Measurements from ENCODE around the gene SEC63.

GRCh38 chr6:108005961-108006360 lies 48.0 kb upstream of the SEC63 start:
- TF ChIP-seq CTCF (IDR thresholded peaks at IDR 0.05): no peak
- TF ChIP-seq RCOR1 (IDR thresholded peaks at IDR 0.05; ENCODE audit: low read length): no peak
- no peak for TF ChIP-seq SIN3A (IDR thresholded peaks at IDR 0.05; ENCODE audit: borderline replicate concordance, low read depth, low read length)
- TF ChIP-seq YY1 (IDR thresholded peaks at IDR 0.05; ENCODE audit: low read depth): no peak
- no peak for TF ChIP-seq GABPA (IDR thresholded peaks at IDR 0.05; ENCODE audit: low read depth)
- TF ChIP-seq CHD2 (IDR thresholded peaks at IDR 0.05; ENCODE audit: low read length, partially characterized antibody): no peak
- no peak for TF ChIP-seq PBX3 (IDR thresholded peaks at IDR 0.05)
- TF ChIP-seq RXRA (IDR thresholded peaks at IDR 0.05; ENCODE audit: borderline replicate concordance, low read depth): no peak
- no peak for TF ChIP-seq JUND (IDR thresholded peaks at IDR 0.05)

Measured in SK-N-SH (cell line).